Measurements from ENCODE around the gene ARRB1.

DNA sequence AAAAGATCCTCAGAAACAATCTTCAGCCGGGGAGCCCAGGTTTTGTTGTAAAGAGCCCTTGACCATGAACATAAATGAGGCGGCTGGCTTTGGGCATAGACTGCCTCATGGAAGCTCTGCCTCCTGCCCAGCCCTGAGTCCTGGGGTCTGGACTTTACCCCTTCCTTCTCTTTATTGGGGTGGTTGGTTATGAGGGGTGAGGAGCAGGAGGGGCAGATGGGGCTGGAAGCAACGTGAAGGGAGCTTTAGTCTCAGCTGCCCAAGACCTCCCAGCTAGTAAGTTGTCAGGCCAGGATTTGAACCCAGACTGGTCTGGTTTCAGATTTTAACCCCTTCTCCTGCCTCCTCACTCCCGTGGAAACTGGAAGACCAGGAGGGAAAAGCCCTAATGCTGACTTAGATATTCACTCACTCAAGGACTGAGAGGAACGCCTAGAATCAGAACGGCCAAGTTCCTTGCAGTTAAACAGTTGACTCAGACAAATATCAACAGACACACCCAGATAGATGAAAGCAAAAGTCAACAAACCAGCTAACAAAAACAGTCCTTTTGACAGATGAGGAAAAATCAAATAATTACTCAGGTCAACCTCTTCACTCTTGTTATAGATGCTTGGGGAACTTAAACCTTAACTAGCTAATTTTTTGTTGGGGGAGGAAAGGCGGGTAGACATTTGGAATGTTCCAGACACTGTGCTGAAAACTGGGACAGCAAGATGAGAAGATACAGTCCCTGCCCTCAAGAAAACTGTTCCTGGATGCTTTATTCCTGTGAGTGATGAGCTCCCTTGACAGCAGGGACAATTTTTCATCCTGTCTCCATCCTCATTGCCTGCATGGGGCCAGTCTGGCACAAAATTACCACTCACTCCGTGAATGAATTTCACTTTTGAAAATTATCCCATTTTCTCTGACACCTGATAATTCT lies 20.8 kb upstream of the ARRB1 start:
- TF ChIP-seq, protein P1, sequence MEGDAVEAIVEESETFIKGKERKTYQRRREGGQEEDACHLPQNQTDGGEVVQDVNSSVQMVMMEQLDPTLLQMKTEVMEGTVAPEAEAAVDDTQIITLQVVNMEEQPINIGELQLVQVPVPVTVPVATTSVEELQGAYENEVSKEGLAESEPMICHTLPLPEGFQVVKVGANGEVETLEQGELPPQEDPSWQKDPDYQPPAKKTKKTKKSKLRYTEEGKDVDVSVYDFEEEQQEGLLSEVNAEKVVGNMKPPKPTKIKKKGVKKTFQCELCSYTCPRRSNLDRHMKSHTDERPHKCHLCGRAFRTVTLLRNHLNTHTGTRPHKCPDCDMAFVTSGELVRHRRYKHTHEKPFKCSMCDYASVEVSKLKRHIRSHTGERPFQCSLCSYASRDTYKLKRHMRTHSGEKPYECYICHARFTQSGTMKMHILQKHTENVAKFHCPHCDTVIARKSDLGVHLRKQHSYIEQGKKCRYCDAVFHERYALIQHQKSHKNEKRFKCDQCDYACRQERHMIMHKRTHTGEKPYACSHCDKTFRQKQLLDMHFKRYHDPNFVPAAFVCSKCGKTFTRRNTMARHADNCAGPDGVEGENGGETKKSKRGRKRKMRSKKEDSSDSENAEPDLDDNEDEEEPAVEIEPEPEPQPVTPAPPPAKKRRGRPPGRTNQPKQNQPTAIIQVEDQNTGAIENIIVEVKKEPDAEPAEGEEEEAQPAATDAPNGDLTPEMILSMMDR (IDR thresholded peaks at IDR 0.05) = no peak
- TF ChIP-seq POLR2A (IDR thresholded peaks at IDR 0.05) = no peak
